Measurements from ENCODE around the gene AIFM1.
"Not testable (repeated sequence)": the region's sequence is repeated elsewhere in the genome, so short reads cannot be mapped to it uniquely, and the experiment has no call there.

AIFM1 gene

GRCh38 chrX:130118441-130119311, 47.0 kb downstream of the AIFM1 start:
- DNase-seq, result no peak

- no peak for DNase-seq
Measured at GRCh38 chrX:130117166-130117565, 48.5 kb downstream of the AIFM1 start.

- DNase-seq, result not testable (repeated sequence)
Measured at GRCh38 chrX:130115119-130115885, 50.3 kb downstream of the AIFM1 start.

- no peak for DNase-seq
Measured at GRCh38 chrX:130114141-130114588, 51.5 kb downstream of the AIFM1 start.

GRCh38 chrX:130111220-130112154, 54.2 kb downstream of the AIFM1 start:
- DNase-seq, result no peak

GRCh38 chrX:130110379-130111219, 55.0 kb downstream of the AIFM1 start, which contains the start of gene ELF4:
TSS of gene ELF4 (minus strand) at chrX:130110497. CDS start at chrX:130081330, 29,167 bp downstream.
- DNase-seq, result peak; percentile 57

GRCh38 chrX:130109429-130110378, 55.9 kb downstream of the AIFM1 start:
- no peak for DNase-seq

GRCh38 chrX:130108647-130109428, 56.8 kb downstream of the AIFM1 start:
- DNase-seq, result peak; percentile 67

- no peak for DNase-seq
Measured at GRCh38 chrX:130106071-130106470, 59.6 kb downstream of the AIFM1 start.

- DNase-seq, result no peak
Measured at GRCh38 chrX:130105244-130105643, 60.4 kb downstream of the AIFM1 start.

GRCh38 chrX:130103605-130104004, 62.0 kb downstream of the AIFM1 start:
- DNase-seq, result no peak

GRCh38 chrX:130100180-130100579, 65.5 kb downstream of the AIFM1 start:
- DNase-seq, result no peak

GRCh38 chrX:130098210-130098552, 67.5 kb downstream of the AIFM1 start:
- no peak for DNase-seq

GRCh38 chrX:130097507-130098209, 68.0 kb downstream of the AIFM1 start:
- DNase-seq, result peak; percentile 40

GRCh38 chrX:130095249-130096030, 70.2 kb downstream of the AIFM1 start:
- no peak for DNase-seq

GRCh38 chrX:130094696-130095095, 70.9 kb downstream of the AIFM1 start:
- no peak for DNase-seq

GRCh38 chrX:130093271-130093670, 72.4 kb downstream of the AIFM1 start:
- no peak for DNase-seq

- peak; percentile 90 for DNase-seq
Measured at GRCh38 chrX:130091980-130092522, 73.6 kb downstream of the AIFM1 start.

Measured in CD4-positive, alpha-beta T cell treated with Interferon gamma for 1 hour (primary cell).